Effector CD4-positive, alpha-beta T cell (primary cell): Measurements from ENCODE around the gene TMIGD3.
A peak's percentile ranks its signal among the peaks of the same experiment; 100 is the strongest.

Source experiments
- DNase-seq: peaks from one replicate; pipeline ENCODE4 v3.0.0-alpha.2; 2020

Gene TMIGD3

DNA sequence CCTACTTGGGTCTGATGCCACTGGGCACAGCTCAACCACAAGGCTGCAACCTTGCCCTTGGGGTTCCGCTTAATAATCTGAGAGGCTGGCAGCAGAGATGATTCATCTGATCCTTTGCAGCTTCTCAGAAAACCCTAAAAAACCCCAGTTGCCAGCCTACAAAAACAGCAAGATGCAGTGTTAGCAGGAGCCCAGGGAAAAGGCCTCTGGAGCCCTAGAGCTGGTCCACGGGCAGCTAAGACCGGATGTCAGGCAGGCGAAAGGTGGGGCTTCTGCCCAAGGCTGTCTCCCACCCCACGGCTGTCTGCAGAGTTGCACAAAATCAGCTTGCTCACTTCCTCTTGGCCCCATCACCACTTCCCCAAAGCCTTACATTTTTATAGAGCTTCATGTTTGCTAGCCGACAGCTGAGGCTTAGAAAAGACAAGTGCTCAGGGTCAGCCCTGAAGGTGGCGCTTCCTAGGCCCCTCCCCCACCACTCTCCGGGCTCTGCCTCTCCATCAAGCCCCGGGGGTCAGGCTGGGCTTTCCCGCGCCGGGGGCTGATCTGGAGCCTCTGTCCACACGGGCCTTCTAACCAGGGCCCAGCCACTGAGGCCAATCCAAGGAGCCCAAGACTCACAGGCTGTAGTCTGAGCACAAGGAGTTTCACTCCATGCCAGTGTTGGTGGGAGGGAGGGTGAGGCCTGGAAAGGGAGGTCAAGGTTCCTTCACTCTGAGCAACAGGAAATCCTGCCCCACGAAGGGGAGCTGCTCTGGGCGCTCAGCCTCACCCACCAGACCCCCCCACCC, 4.2 kb upstream of the TMIGD3 start:
- peak; percentile 36 for DNase-seq

DNA sequence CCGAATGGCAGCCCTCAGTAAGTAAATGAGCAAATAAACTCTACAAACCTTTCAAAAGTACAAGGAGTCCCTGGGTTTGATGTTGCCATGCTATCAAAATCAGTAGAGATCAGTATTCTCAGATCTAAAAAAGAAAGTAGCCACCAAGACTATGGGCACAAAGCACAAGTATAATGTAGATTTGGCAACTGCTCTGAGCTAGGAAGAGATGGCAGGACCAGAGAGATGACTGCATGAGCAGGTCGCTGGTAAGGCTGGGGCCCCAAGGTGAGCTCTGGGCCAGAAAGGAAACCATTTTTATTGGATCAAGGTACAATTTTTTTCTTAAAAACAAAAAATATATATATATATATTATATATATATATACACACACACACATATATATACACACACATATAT, 3.1 kb upstream of the TMIGD3 start:
- no peak for DNase-seq

DNA sequence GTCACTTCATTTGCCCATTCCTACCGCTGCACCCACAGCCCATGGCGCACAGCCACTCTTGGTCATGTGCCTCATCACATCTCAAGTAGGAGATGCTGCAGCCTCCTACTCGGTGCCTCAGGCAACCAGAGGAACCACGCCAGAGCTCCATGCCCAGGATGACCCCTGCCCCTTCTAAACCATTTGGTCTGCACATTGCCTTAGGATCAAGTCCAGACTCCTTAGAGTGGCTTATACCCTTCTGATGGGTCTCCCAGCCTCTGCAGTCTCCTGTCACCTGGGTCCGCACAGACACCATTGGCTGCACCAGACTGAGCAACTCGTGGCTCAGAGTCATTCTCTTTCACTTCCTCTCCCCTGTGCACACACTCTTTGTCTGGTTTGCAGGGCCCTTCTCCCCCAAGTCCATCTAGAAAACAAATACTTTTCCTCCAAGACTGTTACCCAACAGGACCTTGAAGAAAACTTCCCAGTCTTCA, 2.2 kb upstream of the TMIGD3 start:
- DNase-seq: no peak

DNA sequence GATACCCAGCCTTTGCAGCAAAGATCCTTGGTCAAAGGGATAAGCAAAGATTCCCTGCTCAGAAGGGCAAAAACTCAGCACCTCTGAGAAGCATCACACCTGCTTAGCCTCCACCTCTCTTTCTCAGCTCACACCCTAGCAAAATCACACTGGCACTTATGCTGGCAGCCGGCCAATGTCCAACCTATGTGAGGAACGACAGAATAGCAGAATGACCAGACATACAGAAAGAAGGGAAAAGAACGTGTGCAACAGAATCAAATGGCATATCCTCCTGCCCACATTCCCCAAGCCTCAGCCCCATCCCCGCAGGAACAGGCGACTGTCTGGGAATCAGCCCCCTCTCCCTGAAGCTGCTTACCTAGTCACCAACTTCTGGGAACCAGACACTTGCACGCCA, 664 bp upstream of the TMIGD3 start:
- DNase-seq: no peak

DNA sequence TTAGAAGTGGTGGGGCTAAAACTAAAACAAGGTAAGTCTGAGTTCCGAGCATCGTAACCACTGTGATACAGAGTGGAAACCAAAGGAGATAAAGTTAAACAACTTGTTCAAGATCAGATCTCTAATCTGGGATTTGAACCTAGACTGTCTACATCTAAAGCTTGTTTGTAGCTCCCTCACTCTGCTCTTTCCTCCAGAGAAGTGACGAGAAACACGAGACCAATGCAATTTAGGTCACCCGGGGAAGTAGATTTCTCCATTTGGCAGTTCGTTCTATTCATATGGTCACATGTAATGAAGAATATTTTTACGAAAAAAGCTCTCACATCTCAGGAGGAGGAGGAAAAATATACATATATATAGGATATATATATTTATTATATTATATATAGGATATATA, 1.8 kb downstream of the TMIGD3 start:
- no peak for DNase-seq

DNA sequence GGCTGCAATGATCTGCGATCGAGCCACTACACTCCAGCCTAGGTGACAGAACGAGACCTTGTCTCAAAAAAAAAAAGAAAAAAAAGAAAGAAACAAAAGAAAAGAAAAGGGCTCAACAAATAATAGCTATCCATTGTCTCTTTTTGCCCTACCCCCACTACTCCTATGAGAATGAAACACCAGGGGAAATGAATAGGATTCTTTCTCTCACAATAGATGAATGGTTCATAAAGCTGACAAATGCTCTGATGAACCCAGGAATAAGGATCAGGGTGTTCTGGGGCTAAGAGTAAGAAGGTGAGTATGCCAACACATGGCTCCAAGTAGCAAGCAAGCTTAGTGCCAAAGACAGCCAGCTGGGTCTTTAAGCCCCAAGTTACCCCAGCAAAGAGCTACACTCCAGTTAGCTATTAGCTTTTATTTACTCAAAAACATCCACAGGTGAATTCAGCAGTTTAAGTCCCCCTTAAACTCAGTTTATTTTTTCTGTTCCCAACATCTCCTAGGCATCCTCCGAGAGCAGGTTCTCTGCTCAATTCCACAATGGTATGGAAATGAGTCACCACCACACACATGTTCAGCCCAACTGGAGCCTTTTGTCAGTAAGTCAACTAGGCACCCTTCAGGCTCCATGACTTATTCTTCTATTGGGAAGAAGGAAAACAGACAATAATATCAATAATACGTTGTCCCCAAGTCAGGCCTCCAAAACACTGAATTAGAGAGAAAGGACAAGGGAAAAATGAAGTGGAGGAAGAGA, 4.2 kb downstream of the TMIGD3 start:
- no peak for DNase-seq

DNA sequence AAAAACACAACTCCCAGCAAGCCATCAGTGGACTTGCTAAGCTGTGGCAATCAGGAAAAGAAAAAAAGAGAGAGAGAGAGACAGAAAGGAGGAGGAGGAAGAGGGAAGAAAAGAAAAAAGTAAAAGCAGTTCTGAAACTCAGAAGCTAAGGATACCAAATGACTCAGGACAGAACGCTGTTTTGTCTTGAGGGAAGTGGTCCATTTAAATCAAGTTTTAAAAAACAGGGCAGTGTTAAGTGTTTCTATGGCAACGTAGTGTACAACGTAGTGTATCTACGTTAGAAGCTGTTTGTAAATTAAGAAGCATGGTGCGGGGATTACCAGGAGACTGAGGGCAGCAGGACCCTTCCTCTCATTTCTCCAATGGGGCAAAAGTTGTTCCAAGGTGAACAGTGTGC, 5.8 kb downstream of the TMIGD3 start:
- DNase-seq: no peak

DNA sequence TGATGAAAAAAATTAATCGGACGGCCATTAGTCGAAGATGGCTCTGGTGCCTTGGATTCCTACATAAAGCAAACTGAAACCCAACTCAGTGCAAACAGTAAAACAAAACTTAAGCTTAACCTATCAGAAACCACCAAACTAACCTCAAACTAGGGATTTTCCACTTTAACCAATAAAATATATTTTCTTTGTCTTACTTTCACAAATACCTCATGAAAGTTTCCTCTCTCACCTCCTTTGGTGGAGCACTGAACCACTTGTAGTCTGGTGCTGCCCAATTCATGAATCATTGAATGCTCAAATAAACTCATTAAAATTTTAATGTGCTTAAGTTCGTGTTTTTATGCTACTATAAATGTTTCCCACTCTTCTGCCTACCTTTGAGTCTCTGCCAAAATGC, 7.0 kb downstream of the TMIGD3 start:
- DNase-seq: no peak

DNA sequence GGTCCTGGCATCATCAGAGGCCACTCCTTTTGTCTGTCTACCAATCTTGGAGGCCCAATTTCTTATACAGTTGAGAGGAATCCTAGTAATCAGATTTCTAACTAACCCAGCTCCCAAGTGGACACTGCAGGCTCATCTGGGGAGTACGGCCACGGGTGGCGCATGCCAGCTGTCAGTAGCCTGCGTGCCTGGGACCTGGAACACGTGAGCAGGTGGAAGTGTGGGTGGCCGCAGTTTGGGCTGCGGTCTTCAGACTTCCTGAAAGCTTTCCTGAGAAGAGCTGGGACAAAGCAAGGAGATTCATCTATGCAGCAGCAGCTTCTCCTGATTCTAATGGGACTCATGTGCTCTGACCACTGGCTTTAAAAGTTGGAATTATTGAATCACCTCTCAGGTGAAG, 12.4 kb downstream of the TMIGD3 start:
- no peak for DNase-seq

DNA sequence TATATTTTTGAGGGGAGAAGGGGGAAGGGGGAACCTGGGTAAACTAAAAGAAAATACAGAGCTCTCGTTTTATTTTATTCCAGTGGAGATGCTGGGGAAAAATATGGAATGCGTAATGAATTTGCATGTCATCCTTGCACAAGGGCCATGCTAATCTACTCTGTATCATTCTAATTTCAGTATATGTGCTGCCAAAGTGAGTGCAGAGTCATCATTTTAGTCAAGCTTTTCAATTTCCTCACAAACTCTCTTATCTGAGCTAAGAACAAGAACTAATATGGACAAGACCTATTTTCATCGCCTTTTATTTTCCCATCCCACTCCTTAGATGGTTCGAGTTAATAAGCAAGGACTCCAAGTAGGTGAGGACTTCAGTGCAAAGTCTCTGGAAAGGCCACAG, 13.2 kb downstream of the TMIGD3 start:
- no peak for DNase-seq

DNA sequence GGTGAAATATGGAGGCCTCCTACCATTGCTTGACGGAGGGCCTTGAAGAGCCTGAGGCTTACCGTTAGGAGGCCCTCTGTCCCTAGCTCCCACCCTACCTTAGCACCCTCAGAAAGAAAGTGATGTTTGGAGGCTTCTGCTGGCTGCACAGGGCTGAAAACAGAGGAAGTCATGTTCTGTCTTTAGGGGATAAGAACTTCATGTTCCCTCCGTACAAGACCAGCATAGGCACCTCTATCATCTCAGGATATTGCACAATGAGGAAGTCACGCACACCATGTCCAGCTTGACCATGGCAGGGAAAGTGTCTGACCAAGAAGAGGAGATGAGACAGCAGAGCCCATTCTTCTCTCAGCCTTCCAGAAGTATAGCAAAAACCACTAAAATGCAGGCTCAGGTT, 13.8 kb downstream of the TMIGD3 start:
- no peak for DNase-seq

DNA sequence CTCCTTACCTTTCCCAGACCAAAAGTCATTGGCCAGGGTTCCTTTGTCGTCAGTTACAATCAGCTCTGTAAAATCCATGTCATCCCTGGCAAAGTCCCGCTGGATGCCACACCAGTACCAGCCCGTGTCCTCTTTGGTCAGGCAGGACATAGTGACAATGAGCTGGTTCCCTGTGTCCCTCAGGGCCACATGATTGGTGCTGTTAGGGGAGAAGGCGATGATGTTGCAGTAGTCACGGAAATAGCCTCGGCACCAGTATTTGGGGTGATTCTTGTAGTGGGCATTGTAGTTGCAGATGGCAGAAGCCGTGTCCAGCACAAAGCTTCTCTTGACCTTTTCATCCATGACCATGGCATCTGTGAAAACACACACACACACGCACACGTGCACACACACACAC, 14.8 kb downstream of the TMIGD3 start:
- DNase-seq: no peak

DNA sequence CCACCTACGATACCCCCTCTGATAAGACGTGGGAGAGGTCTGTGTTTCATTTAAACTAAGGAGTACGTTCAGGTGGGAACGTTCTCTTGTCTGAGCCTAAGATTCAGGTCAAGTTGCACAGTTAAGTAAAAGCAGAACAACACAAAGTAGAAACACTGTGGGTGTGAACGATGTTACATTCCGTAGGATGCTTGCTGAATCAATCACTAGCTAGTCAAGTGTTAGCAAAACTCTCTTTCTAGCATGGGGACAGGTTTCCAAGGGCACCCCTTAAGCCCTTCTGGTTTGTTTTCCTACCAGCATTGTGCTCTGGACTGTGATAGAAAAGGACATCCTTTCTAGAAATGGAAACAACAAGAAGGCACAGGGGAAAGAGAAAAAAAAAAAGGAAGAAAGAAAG, 16.3 kb downstream of the TMIGD3 start:
- no peak for DNase-seq

DNA sequence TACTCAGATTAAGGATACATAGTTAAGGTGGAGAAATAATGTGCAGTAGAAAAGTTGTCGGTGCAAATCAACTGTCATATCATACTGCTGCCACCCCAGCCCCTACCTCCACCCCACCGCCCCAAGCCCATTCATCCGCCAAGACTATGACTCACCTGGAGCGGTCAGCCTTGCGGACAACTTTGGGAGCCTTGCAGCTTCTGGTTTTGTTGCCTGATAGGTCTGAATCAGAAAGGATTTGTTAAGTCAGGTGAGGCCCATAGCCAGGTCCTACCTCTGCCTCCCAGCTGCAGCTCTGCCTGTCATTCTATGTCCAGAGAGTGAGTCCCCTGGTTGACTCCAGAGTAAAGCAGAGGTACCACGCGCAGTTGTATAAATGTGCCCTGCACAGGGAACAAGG, 17.0 kb downstream of the TMIGD3 start:
- no peak for DNase-seq

DNA sequence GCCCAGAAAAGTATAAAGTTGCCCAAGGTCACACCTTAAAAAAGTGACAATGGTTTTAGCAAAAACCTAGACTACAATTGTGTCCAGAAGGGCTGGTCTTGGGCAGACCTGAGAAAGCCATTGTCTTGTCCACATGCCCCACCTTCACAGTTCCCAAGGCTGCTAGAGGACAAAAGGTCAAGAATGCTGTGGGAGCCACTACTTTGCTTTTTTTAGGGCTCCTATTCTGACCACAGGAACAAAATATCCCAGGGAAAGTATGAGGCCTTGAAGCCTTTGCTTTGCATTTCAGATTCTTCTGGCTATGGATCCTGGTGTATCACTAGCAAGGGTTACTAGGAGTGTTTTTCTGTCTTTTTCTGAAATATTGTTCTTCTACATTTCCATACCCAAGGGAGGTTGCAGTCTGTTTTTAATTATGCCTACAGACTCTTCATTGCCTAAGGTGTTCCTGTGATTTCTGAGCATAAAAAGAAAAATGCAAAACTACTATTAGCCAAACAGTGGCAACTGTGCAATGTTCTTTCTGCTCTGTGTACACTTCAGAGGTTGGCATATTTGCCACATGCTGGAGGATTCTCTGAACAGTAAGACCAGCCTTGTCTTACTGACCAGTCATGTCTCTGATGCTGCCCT, 18.9 kb downstream of the TMIGD3 start:
- no peak for DNase-seq

DNA sequence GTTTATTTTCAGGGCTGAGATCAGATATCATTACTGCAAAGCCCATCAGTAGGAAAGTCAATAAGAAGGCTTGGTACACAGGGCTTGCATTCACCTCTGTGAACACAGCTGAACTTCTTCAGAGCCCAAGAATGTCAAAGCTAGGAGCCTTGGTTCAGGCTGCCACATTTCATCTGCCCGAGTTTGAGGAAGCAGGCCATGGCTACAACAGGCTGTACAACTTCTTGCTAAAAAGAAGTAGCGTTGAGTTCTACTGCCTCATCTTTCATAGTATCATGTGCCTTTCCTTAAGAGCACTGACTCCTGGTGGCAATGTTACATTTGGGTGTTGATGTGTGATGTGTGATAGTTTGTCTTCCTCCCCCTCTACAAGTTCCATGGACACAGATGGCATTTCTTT, 19.6 kb downstream of the TMIGD3 start:
- no peak for DNase-seq

DNA sequence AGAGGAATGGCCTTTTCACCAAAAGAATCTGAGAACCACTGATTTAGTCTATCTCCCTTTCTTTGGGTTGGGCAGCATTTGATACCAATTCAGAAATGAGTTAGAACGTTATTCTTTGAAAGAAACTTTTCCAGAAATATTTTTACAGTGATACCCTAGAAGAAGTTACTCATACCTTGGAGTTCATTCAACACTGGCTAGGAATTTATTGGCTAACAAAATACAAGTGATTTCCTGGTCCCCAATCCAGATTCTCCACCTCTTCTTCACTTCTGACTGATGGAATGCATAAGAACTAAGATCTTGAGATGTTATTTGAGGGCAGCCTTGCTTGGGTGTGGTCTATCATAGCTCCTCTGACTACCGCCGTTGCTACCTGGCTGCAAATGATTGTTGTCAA, 20.3 kb downstream of the TMIGD3 start:
- no peak for DNase-seq

DNA sequence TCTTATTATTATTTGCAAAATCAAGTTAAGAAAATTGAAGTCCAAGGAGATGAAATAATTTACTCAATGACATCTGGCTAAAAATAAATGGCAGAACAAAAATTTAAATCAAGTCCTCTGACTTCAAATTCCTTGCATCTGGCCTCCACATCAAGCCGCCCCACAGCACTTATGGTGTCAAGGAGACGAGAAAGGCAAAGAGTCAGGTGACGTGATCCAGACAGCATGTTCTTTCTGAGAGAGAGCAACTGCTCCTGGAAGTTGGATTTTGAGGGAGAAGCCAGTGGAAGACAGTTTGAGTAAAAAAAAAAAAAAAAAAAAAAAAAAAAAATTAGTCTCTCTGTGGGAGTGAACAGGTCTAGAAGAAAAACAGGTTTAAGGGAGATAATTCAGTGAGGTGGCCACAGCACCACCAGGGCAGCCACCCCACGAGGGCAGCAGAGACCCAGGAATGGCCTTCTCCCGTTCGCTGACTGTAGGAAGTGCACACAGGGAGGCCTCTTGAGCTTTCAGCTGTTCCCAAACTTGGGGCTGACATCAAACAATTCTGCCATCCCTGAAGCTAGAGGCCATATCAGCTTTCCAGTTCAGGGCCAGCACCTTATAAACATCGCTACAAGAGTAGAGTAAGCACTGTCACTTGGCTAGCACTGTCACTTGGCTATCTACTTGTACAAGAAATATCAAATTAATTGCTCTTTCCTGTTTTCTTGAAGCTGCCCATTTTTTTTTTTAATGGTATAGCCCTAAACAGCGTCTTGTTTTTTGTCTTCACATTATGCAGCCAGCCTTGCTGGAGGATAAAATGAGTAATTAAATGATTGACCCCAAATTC, 21.8 kb downstream of the TMIGD3 start:
- DNase-seq: peak; percentile 21

DNA sequence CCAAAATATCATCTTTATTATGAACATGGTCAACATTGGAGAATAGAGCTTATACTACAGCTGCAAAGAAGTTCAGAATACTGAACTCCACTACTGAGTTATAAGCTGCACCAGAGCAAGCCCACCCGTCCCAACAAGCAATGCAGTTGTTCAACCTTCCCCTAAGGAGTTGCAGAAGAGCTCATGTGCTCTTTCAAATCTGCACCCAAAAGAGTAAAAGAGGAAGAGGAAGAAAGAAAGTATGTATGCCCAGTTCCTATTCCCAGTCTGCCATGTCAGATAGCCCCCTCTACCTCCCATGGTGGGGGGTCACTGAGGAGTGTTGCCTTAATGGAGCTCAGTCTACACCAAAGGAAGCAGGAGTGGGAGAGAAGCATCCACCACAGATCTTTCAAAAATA, 22.8 kb downstream of the TMIGD3 start:
- no peak for DNase-seq

DNA sequence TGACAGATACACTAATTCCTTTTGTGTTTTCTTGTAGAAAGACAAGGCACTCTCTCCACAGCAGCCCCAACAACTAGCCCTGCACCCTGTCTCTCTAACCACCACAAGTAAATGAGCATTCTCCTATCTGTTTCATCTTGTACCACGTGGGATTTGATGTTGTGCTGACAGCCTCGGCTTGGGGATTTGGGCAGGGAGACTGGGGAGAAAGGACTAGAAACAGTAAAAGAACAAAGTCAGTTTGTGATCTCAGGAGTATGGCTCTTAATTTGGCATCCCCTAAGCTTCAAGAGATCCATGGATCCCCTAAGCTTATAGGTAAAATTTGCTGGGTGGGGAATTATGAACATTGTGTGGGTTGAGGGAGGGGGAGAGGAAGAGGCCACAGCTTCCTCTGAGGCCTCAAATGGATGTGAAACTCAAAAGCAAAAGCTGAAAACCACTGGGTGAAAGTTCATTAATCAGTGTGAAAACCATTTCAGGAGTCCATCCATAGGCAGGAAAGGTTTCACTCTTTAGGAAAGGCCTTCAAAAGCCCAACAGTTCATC, 26.6 kb downstream of the TMIGD3 start:
- DNase-seq: no peak

DNA sequence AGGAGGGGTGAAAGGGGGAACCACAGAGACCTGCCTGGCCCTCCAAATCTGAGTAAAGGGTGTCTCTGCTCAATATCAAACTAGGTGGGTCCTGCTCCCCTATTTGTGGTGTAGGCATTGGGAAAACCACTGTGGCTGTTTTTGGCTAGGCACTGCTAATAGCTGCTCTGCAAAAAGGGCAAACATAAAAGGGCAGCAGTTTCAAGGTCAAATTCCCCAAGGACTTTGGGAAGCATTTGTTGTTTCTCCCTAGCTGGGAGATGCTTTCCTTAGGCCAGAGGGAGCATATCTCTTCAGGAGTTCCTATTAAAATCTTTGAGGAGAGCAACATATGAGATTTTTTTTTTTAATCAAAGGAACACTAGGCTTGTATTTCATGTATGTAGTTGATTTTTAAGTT, 27.2 kb downstream of the TMIGD3 start:
- DNase-seq: no peak

DNA sequence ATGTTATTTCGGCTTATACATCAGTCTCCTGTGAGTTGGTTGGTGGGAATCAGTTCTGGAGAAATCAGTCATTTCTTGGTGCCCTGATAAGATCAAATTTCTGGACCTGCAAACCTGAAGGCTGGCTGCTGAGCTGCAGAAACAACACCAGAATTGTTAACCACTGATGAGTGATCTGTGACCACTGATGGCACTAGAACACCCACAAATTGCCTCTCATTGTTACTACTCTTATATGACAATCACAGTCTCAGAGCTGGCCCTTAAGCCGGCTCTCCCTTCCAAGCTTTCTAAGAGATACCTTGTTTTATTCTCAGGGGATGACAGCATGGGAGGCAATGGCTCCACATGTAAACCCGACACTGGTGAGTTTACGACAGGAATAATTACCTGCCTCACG, 27.7 kb downstream of the TMIGD3 start:
- DNase-seq: no peak

DNA sequence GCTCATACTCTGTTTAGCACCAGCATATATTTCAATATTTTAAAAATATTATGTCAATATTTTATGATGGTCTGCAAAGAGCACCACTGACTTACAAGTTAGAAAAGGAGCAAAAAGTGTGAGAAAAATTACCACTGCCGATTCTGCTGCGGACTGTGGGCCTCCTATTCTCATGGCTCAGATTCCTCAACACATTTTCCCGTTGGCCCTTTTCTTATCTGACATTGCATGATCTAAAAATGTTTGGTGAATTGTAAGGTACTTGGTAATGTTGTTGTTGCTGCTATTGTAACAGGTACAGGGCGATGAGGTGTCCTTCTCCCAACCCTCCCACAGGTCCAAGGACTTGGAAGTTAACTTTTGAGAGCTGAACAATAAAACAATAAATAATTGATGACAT, 28.9 kb downstream of the TMIGD3 start:
- DNase-seq: no peak
